Spinal cord (tissue), 10 donors: ENCODE results near the gene C10orf120. TPM values are rescaled to one million over a fixed set of nuclear protein-coding genes. Genes with fewer than 3 reads are reported as not detected.

Source experiments
- DNase-seq, 6 donors: peaks; one replicate each; pipeline versions ENCODE4 v3.0.0 to v3.0.0-alpha.2; 2013 to 2015; ENCODE audit warnings: low spot score in 6 of 6, low read depth in 4 of 6
- H3K27ac ChIP-seq: one replicate; pipeline ENCODE4 v1.5.1; 2013; ENCODE audit warnings: low read depth, low read length, control low read depth
- H3K27me3 ChIP-seq: one replicate; pipeline ENCODE4 v1.6.1; 2013; ENCODE audit warnings: low read length; ENCODE audit not compliant: control insufficient read depth, insufficient read depth
- H3K36me3 ChIP-seq: one replicate; pipeline ENCODE4 v1.6.1; 2013; ENCODE audit warnings: low read length; ENCODE audit not compliant: control insufficient read depth, insufficient read depth
- H3K4me1 ChIP-seq: one replicate; pipeline ENCODE4 v1.6.1; 2013; ENCODE audit warnings: low read length; ENCODE audit not compliant: control insufficient read depth, insufficient read depth
- H3K4me3 ChIP-seq: one replicate; pipeline ENCODE4 v1.5.1; 2013; ENCODE audit warnings: low read depth, low read length, control low read depth
- H3K9me3 ChIP-seq: one replicate; pipeline ENCODE4 v1.6.1; 2013; ENCODE audit warnings: low read length; ENCODE audit not compliant: control insufficient read depth, insufficient read depth
- WGBS: methylation state at CpG from one replicate; pipeline ENCODE4 v1.1.5; 2013; ENCODE audit warnings: missing lambda C conversion rate; ENCODE audit not compliant: insufficient coverage; 5-methylcytosine and 5-hydroxymethylcytosine counted together
- polyA plus RNA-seq, 2 donors: library from polyadenylated mRNA; unstranded; fragments of 120-200 nt; gene quantifications; one replicate each; pipeline ENCODE4 v1.2.1, GENCODE V29; 2013; ENCODE audit not compliant: insufficient read length in 2 of 2
- total RNA-seq, 2 donors: library from RNA; depleted of rRNA in 1 of 2; stranded (reverse); fragments of 120-200 nt in 1 of 2; fragments of >200 nt in 1 of 2; gene quantifications; one replicate each; pipeline versions ENCODE4 v1.2.3 to v1.2.4, GENCODE V29; 2013 to 2014
- donor health status: healthy.

Gene C10orf120
- total and polyA plus RNA-seq, 4 donors, result not detected

GRCh38 chr10:122669045-122669444 lies 30.6 kb downstream of the C10orf120 start:
- H3K27ac ChIP-seq, result no peak overlapping the region
- no peaks in the 10 kb centered on the region for H3K9me3 ChIP-seq
- peaks cover 6% of the 10 kb centered on the region for H3K4me1 ChIP-seq
- no peak for DNase-seq
- H3K36me3 ChIP-seq, result no peaks in the 10 kb centered on the region
- H3K27me3 ChIP-seq, result no peaks in the 10 kb centered on the region
- no CpG with 5 or more reads among the region's 2 CpGs for WGBS
- no peak overlapping the region for H3K4me3 ChIP-seq

GRCh38 chr10:122665946-122666345 lies 33.7 kb downstream of the C10orf120 start:
- Histone ChIP-seq H3K27ac (no peak overlapping the region), H3K9me3 (no peaks in the 10 kb centered on the region), H3K27me3 (no peaks in the 10 kb centered on the region), H3K36me3 (no peaks in the 10 kb centered on the region), H3K4me1 (no peaks in the 10 kb centered on the region), H3K4me3 (no peak overlapping the region)
- DNase-seq, result no peak
- WGBS, result 79% methylated on average over 2 of the region's 4 CpGs

- Histone ChIP-seq H3K27ac (no peak overlapping the region), H3K36me3 (no peaks in the 10 kb centered on the region), H3K27me3 (no peaks in the 10 kb centered on the region), H3K4me3 (no peak overlapping the region), H3K9me3 (no peaks in the 10 kb centered on the region), H3K4me1 (no peaks in the 10 kb centered on the region)
- DNase-seq, result no peak
- 78% methylated on average over 3 of the region's 7 CpGs for WGBS
These were observed 34.3 kb downstream of the C10orf120 start for GRCh38 chr10:122665329-122665860.

GRCh38 chr10:122664501-122664900 lies 35.1 kb downstream of the C10orf120 start:
- DNase-seq, result no peak
- Histone ChIP-seq H3K4me3 (no peak overlapping the region), H3K36me3 (no peaks in the 10 kb centered on the region), H3K27me3 (no peaks in the 10 kb centered on the region), H3K4me1 (no peaks in the 10 kb centered on the region), H3K27ac (no peak overlapping the region), H3K9me3 (no peaks in the 10 kb centered on the region)
- 90% methylated on average over 8 of the region's 8 CpGs for WGBS

GRCh38 chr10:122663516-122664130 lies 36.0 kb downstream of the C10orf120 start:
- Histone ChIP-seq H3K4me1 (no peaks in the 10 kb centered on the region), H3K9me3 (no peaks in the 10 kb centered on the region), H3K4me3 (no peak overlapping the region), H3K27ac (no peak overlapping the region), H3K36me3 (no peaks in the 10 kb centered on the region), H3K27me3 (no peaks in the 10 kb centered on the region)
- DNase-seq, result no peak
- 93% methylated on average over 5 of the region's 5 CpGs for WGBS

GRCh38 chr10:122662231-122662630 lies 37.4 kb downstream of the C10orf120 start:
- H3K9me3 ChIP-seq, result no peaks in the 10 kb centered on the region
- no peak overlapping the region for H3K27ac ChIP-seq
- H3K4me1 ChIP-seq, result peaks cover 3% of the 10 kb centered on the region
- no peak overlapping the region for H3K4me3 ChIP-seq
- no peaks in the 10 kb centered on the region for H3K27me3 ChIP-seq
- no peak for DNase-seq
- 89% methylated on average over 6 of the region's 6 CpGs for WGBS
- H3K36me3 ChIP-seq, result no peaks in the 10 kb centered on the region

- no peak overlapping the region for H3K4me3 ChIP-seq
- H3K36me3 ChIP-seq, result no peaks in the 10 kb centered on the region
- 73% methylated on average over 4 of the region's 6 CpGs for WGBS
These were observed 39.0 kb downstream of the C10orf120 start for GRCh38 chr10:122660696-122661095.

GRCh38 chr10:122659651-122660050 lies 40.0 kb downstream of the C10orf120 start:
- 100% methylated on average over 3 of the region's 7 CpGs for WGBS
- Histone ChIP-seq H3K27ac (no peak overlapping the region), H3K36me3 (no peaks in the 10 kb centered on the region), H3K9me3 (no peaks in the 10 kb centered on the region), H3K27me3 (no peaks in the 10 kb centered on the region), H3K4me3 (no peak overlapping the region), H3K4me1 (peaks cover 7% of the 10 kb centered on the region)
- no peak for DNase-seq

More at GRCh38 chr10:122660696-122661095, 39.0 kb downstream of the C10orf120 start:
- Histone ChIP-seq H3K9me3 (no peaks in the 10 kb centered on the region), H3K27ac (no peak overlapping the region), H3K27me3 (no peaks in the 10 kb centered on the region), H3K4me1 (peaks cover 7% of the 10 kb centered on the region)
- DNase-seq, result no peak

- H3K27me3 ChIP-seq, result no peaks in the 10 kb centered on the region
- H3K27ac ChIP-seq, result no peak overlapping the region
- H3K9me3 ChIP-seq, result no peaks in the 10 kb centered on the region
- 69% methylated on average over 4 of the region's 6 CpGs for WGBS
- H3K4me3 ChIP-seq, result no peak overlapping the region
- DNase-seq, result no peak
- H3K4me1 ChIP-seq, result peaks cover 7% of the 10 kb centered on the region
- H3K36me3 ChIP-seq, result no peaks in the 10 kb centered on the region
These were observed 40.5 kb downstream of the C10orf120 start for GRCh38 chr10:122659126-122659525.

GRCh38 chr10:122658356-122659049 lies 41.1 kb downstream of the C10orf120 start:
- no peaks in the 10 kb centered on the region for H3K9me3 ChIP-seq
- no peak for DNase-seq
- H3K36me3 ChIP-seq, result no peaks in the 10 kb centered on the region
- H3K27ac ChIP-seq, result no peak overlapping the region
- H3K4me3 ChIP-seq, result no peak overlapping the region
- peaks cover 7% of the 10 kb centered on the region for H3K4me1 ChIP-seq
- no peaks in the 10 kb centered on the region for H3K27me3 ChIP-seq
- 86% methylated on average over 8 of the region's 8 CpGs for WGBS
